GM12878 (cell line): Measurements from ENCODE around the gene ART3. TPM values are rescaled to one million over a fixed set of nuclear protein-coding genes. Genes with fewer than 3 reads are reported as not detected.
A peak's percentile ranks its signal among the peaks of the same experiment; 100 is the strongest.

Source experiments
- ATAC-seq: fragments of 200-7000 bp; cut with Tn5 transposase; 3 replicates; pipeline ENCODE4 v1.9.1; 2020; ENCODE audit warnings: mild to moderate bottlenecking, moderate library complexity
- BruUV-seq: library from RNA; stranded (reverse); fragments of 400-500 nt; replicated peaks from 2 replicates; lab custom pipeline; 2021; lab: Mats Ljungman, UMichigan
- CTCF ChIA-PET: fragments of 300-600 bp; sonication (Branson Sonifier 250); formaldehyde crosslinking; extraction: SDS; loops from one replicate; lab custom pipeline; 2021; ENCODE audit warnings: inconsistent platforms; lab: Yijun Ruan, JAX
- POLR2A ChIA-PET: fragments of 350-600 bp; formaldehyde crosslinking; extraction: SDS; loops from one replicate; lab custom pipeline; 2021; ENCODE audit warnings: inconsistent platforms; lab: Charles Lee
- RAD21 ChIA-PET: fragments of 300-600 bp; sonication (Branson Sonifier 250); formaldehyde crosslinking; loops from one replicate; lab custom pipeline; 2023; ENCODE audit warnings: antibody characterized with exemption; ENCODE audit not compliant: unreplicated experiment; lab: Charles Lee
- SMC1A ChIA-PET: fragments of 300-600 bp; sonication (Branson Sonifier 250); formaldehyde crosslinking; loops from one replicate; lab custom pipeline; 2023; ENCODE audit not compliant: unreplicated experiment, uncharacterized antibody; lab: Charles Lee
- DNase-seq: peaks from one replicate; pipeline ENCODE4 v3.0.0-alpha.2; 2011; ENCODE audit warnings: low read depth, low spot score
- FAIRE-seq: peaks from 3 replicates; lab custom pipeline; 2011; peaks lifted over from hg19 to GRCh38; lab: Jason Lieb, UNC
- H2AFZ ChIP-seq: 2 replicates; pipeline ENCODE4 v1.6.0; 2011; ENCODE audit warnings: low read depth, low read length, control low read depth; ENCODE audit not compliant: control insufficient read depth
- H3K27ac ChIP-seq: 2 replicates; pipeline ENCODE4 v1.5.1; 2011; ENCODE audit warnings: control low read depth; ENCODE audit not compliant: control insufficient read depth, insufficient read depth
- H3K27me3 ChIP-seq, 2 experiments: replicated peaks in 1 of 2; 2 replicates each; pipeline versions ENCODE4 v1.6.0 to v1.6.1; 2011; ENCODE audit warnings: low read length in 1 of 2; ENCODE audit not compliant: control insufficient read depth in 2 of 2, insufficient read depth in 2 of 2
- H3K36me3 ChIP-seq, 2 experiments: 2 replicates each; pipeline ENCODE4 v1.5.1; 2011; ENCODE audit warnings: low read length in 1 of 2; ENCODE audit not compliant: control insufficient read depth in 2 of 2, insufficient read depth in 2 of 2
- H3K4me1 ChIP-seq: 2 replicates; pipeline ENCODE4 v1.6.1; 2011; ENCODE audit warnings: mild to moderate bottlenecking, low read length, moderate library complexity, mixed read lengths; ENCODE audit not compliant: control insufficient read depth, insufficient read depth
- H3K4me2 ChIP-seq: 2 replicates; pipeline ENCODE4 v1.6.0; 2011; ENCODE audit warnings: control low read depth; ENCODE audit not compliant: control insufficient read depth, insufficient read depth
- H3K4me3 ChIP-seq: fragments of 200-600 bp; sonication (generic); 2 replicates; pipeline ENCODE4 v1.5.1; 2016
- H3K79me2 ChIP-seq: 2 replicates; pipeline ENCODE4 v1.6.0; 2011; ENCODE audit warnings: low read length; ENCODE audit not compliant: control insufficient read depth, insufficient read depth
- H3K9ac ChIP-seq: 2 replicates; pipeline ENCODE4 v1.8.0; 2011; ENCODE audit warnings: low read length, control low read depth, mixed read lengths; ENCODE audit not compliant: control insufficient read depth, insufficient read depth
- H3K9me3 ChIP-seq: replicated peaks from 3 replicates; pipeline ENCODE4 v1.5.1; 2011; ENCODE audit warnings: mild to moderate bottlenecking, low read length; ENCODE audit not compliant: control insufficient read depth, insufficient read depth
- H4K20me1 ChIP-seq: 2 replicates; pipeline ENCODE4 v1.6.0; 2011; ENCODE audit not compliant: control insufficient read depth, insufficient read depth
- BHLHE40 ChIP-seq, 2 experiments: fragments of 450-650 bp in 1 of 2; IDR thresholded peaks; 2 replicates each; pipeline ENCODE4 v1.6.1; 2011 to 2017; ENCODE audit warnings: low read depth in 2 of 2, borderline replicate concordance in 1 of 2, improper control_type of control experiment in 1 of 2, low read length in 1 of 2, mild to moderate bottlenecking in 1 of 2
- EGR1 ChIP-seq, 2 experiments: IDR thresholded peaks; 1 replicate in 1 of 2; 2 replicates in 1 of 2; pipeline ENCODE4 v1.6.1; 2011 to 2012; ENCODE audit warnings: low read depth in 2 of 2, low read length in 2 of 2, borderline replicate concordance in 1 of 2, mild to moderate bottlenecking in 1 of 2, moderate library complexity in 1 of 2
- GABPA ChIP-seq: IDR thresholded peaks from 2 replicates; pipeline ENCODE4 v1.6.1; 2014; ENCODE audit warnings: antibody characterized with exemption, low read depth, mild to moderate bottlenecking, inconsistent platforms
- MYB ChIP-seq: fragments of 150-350 bp; IDR thresholded peaks from 2 replicates; pipeline ENCODE4 v1.6.1; 2014; ENCODE audit warnings: mild to moderate bottlenecking, low read depth, low read length, borderline replicate concordance
- NFYB ChIP-seq: IDR thresholded peaks from 2 replicates; pipeline ENCODE4 v1.6.1; 2011; ENCODE audit warnings: low read depth, mild to moderate bottlenecking, low read length, improper control_type of control experiment, moderate library complexity; ENCODE audit not compliant: insufficient read depth
- RB1 ChIP-seq: fragments of 450-650 bp; formaldehyde crosslinking; IDR thresholded peaks from 2 replicates; pipeline ENCODE4 v1.6.1; 2017; ENCODE audit warnings: mild to moderate bottlenecking, borderline replicate concordance
- RCOR1 ChIP-seq: conservative IDR thresholded peaks from 2 replicates; pipeline ENCODE4 v1.6.1; 2012; ENCODE audit warnings: low read depth, low read length, improper control_type of control experiment
- ZNF217 ChIP-seq: fragments of 450-650 bp; IDR thresholded peaks from 2 replicates; pipeline ENCODE4 v1.6.1; 2017; ENCODE audit warnings: antibody characterized with exemption, mild to moderate bottlenecking
- WGBS: methylation state at CpG from one replicate; pipeline ENCODE4 v1.1.6; 2016; ENCODE audit warnings: low lambda C conversion rate; ENCODE audit not compliant: insufficient replicate concordance, insufficient coverage; ENCODE audit errors: missing lambda C conversion rate; 5-methylcytosine and 5-hydroxymethylcytosine counted together
- in situ Hi-C: fragments of 300-500 bp; cut with MboI; formaldehyde crosslinking; loops from 9 replicates; pipeline ENCODE4 v1.14.3; 2018; ENCODE audit warnings: mixed read lengths
- intact Hi-C: fragments of 100-400 bp; cut with micrococcal nuclease; formaldehyde crosslinking; loops from one replicate; pipeline ENCODE4 v1.14.2; 2022; ENCODE audit not compliant: unreplicated experiment
- polyA plus RNA-seq, 11 experiments: library from polyadenylated mRNA; depleted of rRNA in 4 of 11; unstranded in 6 of 11; stranded (reverse) in 5 of 11; fragments of >200 nt; fragmentation: Nextera tagmentation in 4 of 11; fragmentation: Illumina TruSeq in 1 of 11; extraction: Ambion mirVana in 4 of 11; extraction: Trizol in 1 of 11; gene quantifications; 1 replicate in 1 of 11; 2 replicates in 10 of 11; pipeline versions ENCODE4 v1.2.1 to v1.2.3, GENCODE V29; 2011 to 2016; ENCODE audit warnings: inconsistent platforms in 2 of 11, missing spikeins in 2 of 11, low read depth in 1 of 11
- total RNA-seq, 4 experiments: library from RNA; depleted of rRNA in 3 of 4; stranded (reverse); fragments of >200 nt in 3 of 4; fragmentation: Illumina TruSeq in 1 of 4; extraction: Trizol in 1 of 4; gene quantifications; 2 replicates each; pipeline versions ENCODE4 v1.2.1 to v1.2.3, GENCODE V29; 2013 to 2021
- TF ChIP-seq, protein P1 (sequence below): fragments of 450-650 bp; IDR thresholded peaks from 2 replicates; pipeline ENCODE4 v1.6.1; 2018; ENCODE audit warnings: borderline replicate concordance, mild to moderate bottlenecking; ENCODE audit not compliant: partially characterized antibody
- TF ChIP-seq, protein P2 (sequence below): fragments of 450-650 bp; IDR thresholded peaks from 2 replicates; pipeline ENCODE4 v1.6.1; 2016; ENCODE audit warnings: mild to moderate bottlenecking

The ART3 gene
- total and polyA plus RNA-seq, 10 of the 15 experiments (the other 5 are each of a cell fraction or from before 2014, with no cell fraction given): 0.18 to 0.50 (median 0.26) TPM; not detected in 6

GRCh38 chr4:76058302-76058701, 16.2 kb upstream of the ART3 start (continued):
- TF ChIP-seq, protein P1, sequence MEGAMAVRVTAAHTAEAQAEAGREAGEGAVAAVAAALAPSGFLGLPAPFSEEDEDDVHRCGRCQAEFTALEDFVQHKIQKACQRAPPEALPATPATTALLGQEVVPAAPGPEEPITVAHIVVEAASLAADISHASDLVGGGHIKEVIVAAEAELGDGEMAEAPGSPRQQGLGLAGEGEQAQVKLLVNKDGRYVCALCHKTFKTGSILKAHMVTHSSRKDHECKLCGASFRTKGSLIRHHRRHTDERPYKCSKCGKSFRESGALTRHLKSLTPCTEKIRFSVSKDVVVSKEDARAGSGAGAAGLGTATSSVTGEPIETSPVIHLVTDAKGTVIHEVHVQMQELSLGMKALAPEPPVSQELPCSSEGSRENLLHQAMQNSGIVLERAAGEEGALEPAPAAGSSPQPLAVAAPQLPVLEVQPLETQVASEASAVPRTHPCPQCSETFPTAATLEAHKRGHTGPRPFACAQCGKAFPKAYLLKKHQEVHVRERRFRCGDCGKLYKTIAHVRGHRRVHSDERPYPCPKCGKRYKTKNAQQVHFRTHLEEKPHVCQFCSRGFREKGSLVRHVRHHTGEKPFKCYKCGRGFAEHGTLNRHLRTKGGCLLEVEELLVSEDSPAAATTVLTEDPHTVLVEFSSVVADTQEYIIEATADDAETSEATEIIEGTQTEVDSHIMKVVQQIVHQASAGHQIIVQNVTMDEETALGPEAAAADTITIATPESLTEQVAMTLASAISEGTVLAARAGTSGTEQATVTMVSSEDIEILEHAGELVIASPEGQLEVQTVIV: no peak
- TF ChIP-seq RCOR1 (no peak; the same call in 1 of the 2 replicates), BHLHE40 (IDR thresholded peaks at IDR 0.05; ENCODE audit: borderline replicate concordance in 1 of 2, low read depth in 2 of 2, low read length in 1 of 2) (no peak), GABPA (peak; percentile 82), RB1 (no peak)
- TF ChIP-seq, all 136 proteins: peak for 43

- SMC1A ChIA-PET: interaction anchor here (0.8 to 8.0 kb wide), 12 partner anchors 8 to 80 kb away, joined by 3 to 95 read pairs (median 4); partner anchors contain the start of genes CXCL9 and SDAD1
- DNase-seq: no peak
- WGBS: 24% methylated on average over 3 of the region's 3 CpGs
Observed at GRCh38 chr4:76058888-76059426, 15.6 kb upstream of the ART3 start.

More at GRCh38 chr4:76058888-76059426, 15.6 kb upstream of the ART3 start:
- RAD21 ChIA-PET: interaction anchor here (0.8 to 2.4 kb wide), 3 partner anchors 47 to 63 kb away, joined by 4 to 13 read pairs (median 5); no protein-coding TSS in a partner anchor
- H3K4me3 ChIP-seq: no peak overlapping the region
- H3K9me3 ChIP-seq: no peaks in the 10 kb centered on the region
- in situ Hi-C loops: no loop called here
- H3K79me2 ChIP-seq: no peaks in the 10 kb centered on the region
- H3K4me1 ChIP-seq: peaks cover 32% of the 10 kb centered on the region
- POLR2A ChIA-PET: no interaction called here
- peaks cover 0 to under 1% of the 10 kb centered on the region in 2 experiments; a peak in 1 of 4 replicates for H3K27me3 ChIP-seq
- FAIRE-seq (no peak), ATAC-seq (no peak; the same call in 2 of the 3 replicates)
- H3K9ac ChIP-seq: no peak overlapping the region
- no peak overlapping the region for H2AFZ ChIP-seq
- H3K27ac ChIP-seq: no peak overlapping the region
- H3K4me2 ChIP-seq: peak overlapping the region; percentile 30; the same call in 1 of the 2 replicates
- no peaks in the 10 kb centered on the region for H3K36me3 ChIP-seq
- CTCF ChIA-PET: interaction anchor here (0.6 to 2.5 kb wide), 13 partner anchors 8 to 1600 kb away, joined by 3 to 24 read pairs (median 4); partner anchors contain the start of gene SDAD1
- H4K20me1 ChIP-seq: no peaks in the 10 kb centered on the region
- intact Hi-C loops: loop anchor here (5.0 kb wide), 1 partner anchor 47 kb away; no protein-coding TSS in a partner anchor
- TF ChIP-seq, protein P2, sequence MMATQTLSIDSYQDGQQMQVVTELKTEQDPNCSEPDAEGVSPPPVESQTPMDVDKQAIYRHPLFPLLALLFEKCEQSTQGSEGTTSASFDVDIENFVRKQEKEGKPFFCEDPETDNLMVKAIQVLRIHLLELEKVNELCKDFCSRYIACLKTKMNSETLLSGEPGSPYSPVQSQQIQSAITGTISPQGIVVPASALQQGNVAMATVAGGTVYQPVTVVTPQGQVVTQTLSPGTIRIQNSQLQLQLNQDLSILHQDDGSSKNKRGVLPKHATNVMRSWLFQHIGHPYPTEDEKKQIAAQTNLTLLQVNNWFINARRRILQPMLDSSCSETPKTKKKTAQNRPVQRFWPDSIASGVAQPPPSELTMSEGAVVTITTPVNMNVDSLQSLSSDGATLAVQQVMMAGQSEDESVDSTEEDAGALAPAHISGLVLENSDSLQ: peak; percentile 88
- no peak for TF ChIP-seq EGR1 (IDR thresholded peaks at IDR 0.05; ENCODE audit: borderline replicate concordance in 1 of 2, low read depth in 2 of 2, low read length in 2 of 2)
- TF ChIP-seq MYB: no peak
- TF ChIP-seq ZNF217: no peak
- no peak for TF ChIP-seq NFYB
- BruUV-seq: no TSS peak
